Osteoblast (primary cell): ENCODE measurements around the gene CDK5R1. TPM values are rescaled to one million over a fixed set of nuclear protein-coding genes. Genes with fewer than 3 reads are reported as not detected.

ENCODE experiments used
- DNase-seq: peaks from one replicate; pipeline ENCODE4 v3.0.0; 2011; ENCODE audit warnings: low spot score, mixed read lengths; ENCODE audit not compliant: insufficient read length; ENCODE audit errors: missing footprints
- H2AFZ ChIP-seq: 2 replicates; pipeline ENCODE4 v1.6.0; 2011; ENCODE audit warnings: mild to moderate bottlenecking, low read length
- H3K27ac ChIP-seq: 2 replicates; pipeline ENCODE4 v1.5.1; 2011; ENCODE audit warnings: mild to moderate bottlenecking, low read depth, low read length, moderate library complexity
- H3K27me3 ChIP-seq: 2 replicates; pipeline ENCODE4 v1.6.0; 2012; ENCODE audit warnings: mild to moderate bottlenecking, control low read depth, inconsistent platforms, low read length, moderate library complexity; ENCODE audit not compliant: insufficient read depth
- H3K36me3 ChIP-seq: 2 replicates; pipeline ENCODE4 v1.5.1; 2011; ENCODE audit warnings: mild to moderate bottlenecking, low read length, control low read depth, moderate library complexity; ENCODE audit not compliant: insufficient read depth
- H3K4me1 ChIP-seq: 2 replicates; pipeline ENCODE4 v1.5.1; 2011; ENCODE audit warnings: mild to moderate bottlenecking, low read length, control low read depth, moderate library complexity; ENCODE audit not compliant: insufficient read depth
- H3K4me2 ChIP-seq: 2 replicates; pipeline ENCODE4 v1.6.0; 2011; ENCODE audit warnings: mild to moderate bottlenecking, low read length; ENCODE audit not compliant: insufficient read depth
- H3K4me3 ChIP-seq: fragments of 200-600 bp; sonication (generic); 3 replicates; pipeline ENCODE4 v1.5.1; 2012; ENCODE audit warnings: mild to moderate bottlenecking, low read length, inconsistent platforms; ENCODE audit not compliant: insufficient read depth
- H3K79me2 ChIP-seq: 2 replicates; pipeline ENCODE4 v1.6.0; 2012; ENCODE audit warnings: mild to moderate bottlenecking, low read length, control low read depth, inconsistent platforms; ENCODE audit not compliant: insufficient read depth
- H3K9me3 ChIP-seq: 2 replicates; pipeline ENCODE4 v1.5.1; 2011; ENCODE audit warnings: low read depth, low read length, control low read depth
- H4K20me1 ChIP-seq: 2 replicates; pipeline ENCODE4 v1.6.0; 2012; ENCODE audit warnings: mild to moderate bottlenecking, low read length, control low read depth; ENCODE audit not compliant: insufficient read depth
- total RNA-seq: library from RNA; depleted of rRNA; stranded (reverse); fragments of >200 nt; gene quantifications from 2 replicates; pipeline ENCODE4 v1.2.3, GENCODE V29; 2012
- TF ChIP-seq, protein P1 (sequence below): IDR thresholded peaks from 2 replicates; pipeline ENCODE4 v1.5.1; 2011; ENCODE audit warnings: mild to moderate bottlenecking, low read depth, low read length, moderate library complexity; ENCODE audit errors: extremely low read depth

CDK5R1 gene
- total RNA-seq, 1 donor, result 0.72 TPM

DNA sequence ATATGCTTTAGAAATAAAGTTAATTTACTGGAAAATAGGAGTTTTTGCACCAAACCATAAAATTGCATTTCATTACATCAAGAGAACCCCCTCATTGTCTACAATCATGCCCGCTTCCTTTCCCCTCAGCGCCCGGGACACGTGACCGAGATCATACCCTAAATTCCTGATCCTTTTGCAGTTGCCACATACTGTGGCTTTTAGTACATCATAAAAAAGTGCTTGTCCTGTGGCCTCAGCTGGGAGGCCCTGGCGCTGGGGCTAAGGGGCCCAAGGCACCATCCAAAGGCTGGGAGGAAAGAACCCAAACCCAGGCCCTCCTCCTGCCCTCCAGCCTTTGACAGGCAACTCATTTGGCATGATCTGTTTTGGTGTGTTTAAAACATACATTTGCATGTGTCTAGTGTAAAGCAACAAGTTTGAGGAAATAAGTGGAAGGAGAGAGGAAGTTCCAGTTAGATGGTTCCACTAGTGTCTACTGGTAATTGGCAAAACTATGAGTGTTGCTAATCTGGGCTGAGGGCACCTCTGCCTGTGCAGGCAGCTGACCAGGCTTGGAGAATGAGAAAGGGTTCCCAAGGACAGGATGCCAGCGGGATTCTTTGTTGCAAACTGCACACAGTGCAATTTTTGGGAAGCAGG, 6.0 kb downstream of the CDK5R1 start:
- H3K4me2 ChIP-seq, result no peak overlapping the region
- no peak overlapping the region for H3K27ac ChIP-seq

DNA sequence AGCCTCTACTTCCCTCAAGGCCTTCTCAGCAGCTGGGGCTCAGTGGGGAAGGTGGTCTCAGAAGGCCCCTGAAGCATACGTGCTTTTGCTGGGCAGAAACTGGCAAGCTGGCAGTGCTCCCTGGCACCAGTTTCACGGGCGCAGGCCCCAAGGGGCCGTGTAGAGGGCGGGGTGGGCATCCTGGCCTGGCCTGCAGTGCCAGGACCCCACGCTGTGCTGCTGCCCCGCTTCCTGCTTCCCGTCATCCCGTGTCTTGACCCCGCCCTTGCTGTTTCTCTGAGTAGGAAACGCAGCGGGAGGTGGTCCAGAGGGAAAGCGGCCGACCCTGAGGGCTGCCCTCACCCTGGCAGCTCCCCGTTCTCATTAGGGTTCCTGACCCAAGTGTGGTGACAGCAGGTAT, 6.8 kb downstream of the CDK5R1 start:
- Histone ChIP-seq H3K27me3 (no peaks in the 10 kb centered on the region), H3K9me3 (no peaks in the 10 kb centered on the region), H3K4me1 (peaks cover 30% of the 10 kb centered on the region), H3K27ac (no peak overlapping the region), H3K4me3 (no peak overlapping the region), H2AFZ (no peak overlapping the region), H3K4me2 (no peak overlapping the region), H4K20me1 (no peaks in the 10 kb centered on the region), H3K36me3 (peaks cover 2% of the 10 kb centered on the region), H3K79me2 (no peaks in the 10 kb centered on the region)
- TF ChIP-seq, protein P1, sequence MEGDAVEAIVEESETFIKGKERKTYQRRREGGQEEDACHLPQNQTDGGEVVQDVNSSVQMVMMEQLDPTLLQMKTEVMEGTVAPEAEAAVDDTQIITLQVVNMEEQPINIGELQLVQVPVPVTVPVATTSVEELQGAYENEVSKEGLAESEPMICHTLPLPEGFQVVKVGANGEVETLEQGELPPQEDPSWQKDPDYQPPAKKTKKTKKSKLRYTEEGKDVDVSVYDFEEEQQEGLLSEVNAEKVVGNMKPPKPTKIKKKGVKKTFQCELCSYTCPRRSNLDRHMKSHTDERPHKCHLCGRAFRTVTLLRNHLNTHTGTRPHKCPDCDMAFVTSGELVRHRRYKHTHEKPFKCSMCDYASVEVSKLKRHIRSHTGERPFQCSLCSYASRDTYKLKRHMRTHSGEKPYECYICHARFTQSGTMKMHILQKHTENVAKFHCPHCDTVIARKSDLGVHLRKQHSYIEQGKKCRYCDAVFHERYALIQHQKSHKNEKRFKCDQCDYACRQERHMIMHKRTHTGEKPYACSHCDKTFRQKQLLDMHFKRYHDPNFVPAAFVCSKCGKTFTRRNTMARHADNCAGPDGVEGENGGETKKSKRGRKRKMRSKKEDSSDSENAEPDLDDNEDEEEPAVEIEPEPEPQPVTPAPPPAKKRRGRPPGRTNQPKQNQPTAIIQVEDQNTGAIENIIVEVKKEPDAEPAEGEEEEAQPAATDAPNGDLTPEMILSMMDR, result no peak
- DNase-seq, result no peak

More for the DNA sequence above, 6.0 kb downstream of the CDK5R1 start:
- no peaks in the 10 kb centered on the region for H3K27me3 ChIP-seq
- H4K20me1 ChIP-seq, result peaks cover 4% of the 10 kb centered on the region
- H3K4me3 ChIP-seq, result no peak overlapping the region
- no peaks in the 10 kb centered on the region for H3K9me3 ChIP-seq
- H2AFZ ChIP-seq, result no peak overlapping the region
- peaks cover 2% of the 10 kb centered on the region for H3K36me3 ChIP-seq
- DNase-seq, result peak; percentile 81
- TF ChIP-seq, protein P1, result no peak
- peaks cover 31% of the 10 kb centered on the region for H3K4me1 ChIP-seq
- no peaks in the 10 kb centered on the region for H3K79me2 ChIP-seq

DNA sequence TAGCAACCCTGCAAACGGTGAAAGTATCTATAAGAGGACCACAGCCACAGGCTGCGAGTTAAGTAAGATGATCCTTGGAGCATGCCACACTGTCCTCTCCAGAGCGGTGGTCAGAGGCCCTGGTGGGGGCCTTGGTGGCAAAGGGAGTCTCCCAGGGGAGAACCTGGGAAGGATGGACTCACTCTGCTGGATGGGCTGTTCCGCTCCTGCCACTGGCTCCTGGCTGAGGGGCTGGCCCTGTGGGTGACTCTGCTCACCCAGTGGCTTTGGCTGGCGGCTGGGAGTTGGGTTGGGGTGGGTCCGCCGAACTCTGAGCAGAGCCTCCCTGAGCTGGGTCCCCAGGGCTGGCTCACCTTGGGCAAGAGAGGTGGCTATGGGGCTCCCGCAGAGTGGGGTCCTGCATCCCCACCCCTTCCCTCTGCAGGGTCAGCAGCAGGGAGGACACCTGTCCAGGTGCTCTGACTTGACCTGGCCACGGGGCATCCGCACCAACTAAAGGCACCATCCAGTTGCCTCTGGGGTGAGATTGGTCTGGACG, 7.3 kb downstream of the CDK5R1 start:
- Histone ChIP-seq H3K4me2 (no peak overlapping the region), H3K27ac (no peak overlapping the region), H2AFZ (no peak overlapping the region), H3K9me3 (no peaks in the 10 kb centered on the region), H3K79me2 (no peaks in the 10 kb centered on the region), H3K27me3 (no peaks in the 10 kb centered on the region), H3K4me3 (no peak overlapping the region), H3K4me1 (peaks cover 30% of the 10 kb centered on the region), H3K36me3 (peaks cover 2% of the 10 kb centered on the region), H4K20me1 (no peaks in the 10 kb centered on the region)
- TF ChIP-seq, protein P1, result no peak
- DNase-seq, result no peak

DNA sequence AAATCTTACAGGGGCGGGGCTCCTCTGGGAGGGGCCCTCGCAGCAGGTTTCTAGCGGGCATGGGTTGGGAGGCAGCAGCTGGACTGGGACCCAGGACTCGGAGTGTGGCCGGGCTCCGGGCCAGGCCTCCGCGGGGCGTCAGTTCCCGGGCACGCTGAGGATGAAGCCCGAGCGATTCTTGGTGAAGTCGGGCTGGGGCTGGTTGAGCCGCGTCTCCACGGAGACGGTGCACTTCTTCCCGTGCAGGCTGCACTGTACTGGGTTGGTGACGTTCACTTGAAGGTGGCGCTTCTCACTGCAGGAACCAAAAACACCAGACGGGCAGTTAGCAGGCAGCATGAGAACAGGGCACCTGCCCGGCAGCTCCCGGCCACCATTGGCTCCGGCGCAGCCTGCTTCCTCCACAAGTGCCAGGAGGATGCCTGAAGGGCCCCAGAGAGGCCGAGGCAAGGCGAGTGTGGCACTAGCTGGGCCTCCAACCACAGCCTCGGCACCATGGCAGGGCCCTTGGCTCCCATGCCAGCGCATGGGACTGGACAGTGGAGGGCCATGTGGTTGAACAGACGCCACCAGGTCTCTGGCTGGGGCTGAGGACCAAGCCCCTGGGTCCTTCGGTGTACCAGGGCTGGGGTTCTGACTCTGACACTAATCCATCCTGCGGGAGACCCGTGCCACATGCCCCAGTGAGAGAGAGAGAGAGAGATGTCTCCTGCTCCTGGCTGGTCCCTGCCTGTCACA, 8.0 kb downstream of the CDK5R1 start:
- Histone ChIP-seq H3K79me2 (no peaks in the 10 kb centered on the region), H2AFZ (no peak overlapping the region), H3K4me2 (no peak overlapping the region), H3K27ac (no peak overlapping the region), H4K20me1 (no peaks in the 10 kb centered on the region), H3K4me1 (peaks cover 30% of the 10 kb centered on the region), H3K9me3 (no peaks in the 10 kb centered on the region), H3K4me3 (no peak overlapping the region), H3K36me3 (peaks cover 2% of the 10 kb centered on the region), H3K27me3 (no peaks in the 10 kb centered on the region)
- TF ChIP-seq, protein P1, result no peak
- DNase-seq, result no peak
